Prostate gland (tissue), 2 donors: ENCODE results near the gene YEATS2.

Source experiments
- CTCF ChIP-seq, 4 experiments: fragments of 200-600 bp in 2 of 4; fragments of 450-650 bp in 2 of 4; sonication (generic) in 2 of 4; IDR thresholded peaks; 1 replicate in 3 of 4; 2 replicates in 1 of 4; pipeline ENCODE4 v1.5.1; 2016 to 2019; ENCODE audit warnings: antibody characterized with exemption in 4 of 4, mild to moderate bottlenecking in 2 of 4, moderate library complexity in 2 of 4
- POLR2A ChIP-seq: fragments of 450-650 bp; IDR thresholded peaks from one replicate; pipeline ENCODE4 v1.6.1; 2016; ENCODE audit warnings: antibody characterized with exemption, mild to moderate bottlenecking
- POLR2AphosphoS5 ChIP-seq: sonication (generic); formaldehyde crosslinking; IDR thresholded peaks from one replicate; pipeline ENCODE4 v1.6.1; 2017; ENCODE audit warnings: antibody characterized with exemption

- no peak for TF ChIP-seq POLR2AphosphoS5
- TF ChIP-seq CTCF (IDR thresholded peaks at IDR 0.05), result no peak
- no peak for TF ChIP-seq POLR2A
Measured at GRCh38 chr3:183845608-183846288, 148.2 kb downstream of the YEATS2 start.
